Activated CD8-positive, alpha-beta memory T cell treated with anti-CD3 and anti-CD28 coated beads for 1 hour (primary cell): ENCODE data around the gene INSIG1.

Source experiments
- DNase-seq, 2 donors: peaks; one replicate each; pipeline ENCODE4 v3.0.0-alpha.2; 2020; ENCODE audit warnings: low read depth in 1 of 2; ENCODE audit errors: extremely low read depth in 1 of 2

INSIG1 gene

GRCh38 chr7:155324012-155324917 is 26.6 kb downstream of the INSIG1 start:
- no peak for DNase-seq

DNA sequence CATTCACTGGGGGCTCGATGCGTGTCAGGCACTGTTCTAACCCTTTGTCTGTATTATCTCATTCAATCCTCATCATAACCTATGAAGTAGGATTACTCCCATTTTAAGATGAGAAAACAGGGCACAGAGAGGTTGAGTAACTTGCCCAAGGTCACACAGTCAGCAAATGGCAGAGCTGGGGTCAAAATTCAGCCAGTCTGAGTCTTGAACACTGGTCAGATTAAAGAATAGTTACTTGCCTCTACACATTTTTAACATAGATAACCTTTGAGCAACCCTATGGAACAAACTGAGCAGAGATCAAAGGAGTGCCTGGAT is 27.2 kb downstream of the INSIG1 start:
- no peak for DNase-seq

GRCh38 chr7:155326385-155326784 is 28.7 kb downstream of the INSIG1 start:
- no peak for DNase-seq

- no peak for DNase-seq
Measured at GRCh38 chr7:155327590-155328320, 30.1 kb downstream of the INSIG1 start.

DNA sequence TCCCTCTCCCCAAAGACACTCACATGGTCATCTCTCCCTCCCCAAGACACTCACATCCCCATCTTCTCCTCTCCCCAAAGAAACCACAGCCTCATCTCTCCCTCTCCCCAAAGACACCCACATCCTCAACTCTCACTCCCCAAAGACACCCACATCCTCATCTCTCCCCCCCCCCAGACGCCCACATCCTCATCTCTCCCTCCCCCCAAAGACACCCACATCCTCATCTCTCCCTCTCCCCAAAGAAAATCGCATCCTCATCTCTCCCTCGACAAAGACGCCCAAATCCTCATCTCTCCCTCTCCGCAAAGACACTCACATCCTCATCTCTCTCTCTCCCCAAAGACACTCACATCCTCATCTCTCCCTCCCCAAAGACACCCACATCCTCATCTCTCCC is 31.5 kb downstream of the INSIG1 start:
- no peak for DNase-seq

DNA sequence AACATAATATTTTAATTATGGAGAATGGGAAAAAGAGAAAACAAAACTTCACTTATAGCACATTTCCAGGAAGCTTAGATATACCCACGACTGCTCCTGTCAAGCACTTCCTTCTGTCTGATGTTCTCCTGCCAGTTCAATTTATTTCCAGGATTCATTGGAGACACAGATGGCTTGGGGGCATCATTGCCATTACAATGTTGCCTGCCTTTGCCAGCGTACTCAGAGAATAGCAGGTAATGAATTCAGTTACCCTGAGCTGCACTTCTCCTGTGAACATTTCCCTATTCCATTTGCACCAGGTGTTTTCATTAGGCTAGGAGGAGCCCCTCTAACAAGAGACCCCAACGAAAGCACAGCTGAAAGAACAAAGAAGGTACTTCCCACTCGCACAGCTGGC is 33.7 kb downstream of the INSIG1 start:
- DNase-seq = no peak

GRCh38 chr7:155333346-155334234 is 35.9 kb downstream of the INSIG1 start:
- no peak for DNase-seq

DNA sequence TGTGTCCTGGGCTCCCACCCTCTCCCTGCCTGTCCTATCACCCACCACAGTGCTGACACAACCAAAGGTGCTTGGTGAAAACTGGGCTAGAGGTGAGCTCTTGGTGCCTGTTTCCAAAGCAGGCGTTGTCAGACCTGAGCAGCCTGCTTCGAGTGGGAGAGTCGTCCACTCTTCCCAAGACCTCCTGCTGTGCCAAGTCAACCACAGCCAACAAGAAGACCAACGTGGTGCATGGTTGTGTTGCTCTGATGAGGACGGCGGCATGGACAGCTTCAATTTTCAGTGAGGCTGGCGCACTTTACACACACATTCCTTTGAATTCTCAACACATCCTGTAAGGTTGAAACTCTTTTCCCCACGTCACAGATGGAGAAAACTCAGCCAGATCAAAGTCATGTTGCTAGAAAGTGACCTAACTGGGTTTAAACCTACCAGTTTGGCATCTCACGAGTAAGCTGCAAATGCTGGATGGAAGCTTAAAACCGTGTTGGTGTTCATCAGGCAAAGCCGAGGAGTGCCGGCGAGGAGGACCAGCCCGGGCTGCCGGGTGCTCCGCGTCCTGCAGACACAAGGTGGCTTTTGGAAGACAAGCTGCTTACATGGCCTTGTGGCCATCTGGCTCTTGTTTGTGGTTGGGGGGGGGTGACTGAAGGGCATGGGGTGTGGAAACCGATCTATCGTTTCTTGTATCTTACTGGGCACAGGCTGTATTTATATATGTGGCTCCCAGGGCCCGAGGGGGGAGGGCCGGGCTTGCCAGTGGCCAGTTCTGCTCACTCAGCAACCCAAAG is 39.3 kb downstream of the INSIG1 start:
- DNase-seq = no peak

- no peak for DNase-seq
Measured at GRCh38 chr7:155337946-155338631, 40.4 kb downstream of the INSIG1 start.

DNA sequence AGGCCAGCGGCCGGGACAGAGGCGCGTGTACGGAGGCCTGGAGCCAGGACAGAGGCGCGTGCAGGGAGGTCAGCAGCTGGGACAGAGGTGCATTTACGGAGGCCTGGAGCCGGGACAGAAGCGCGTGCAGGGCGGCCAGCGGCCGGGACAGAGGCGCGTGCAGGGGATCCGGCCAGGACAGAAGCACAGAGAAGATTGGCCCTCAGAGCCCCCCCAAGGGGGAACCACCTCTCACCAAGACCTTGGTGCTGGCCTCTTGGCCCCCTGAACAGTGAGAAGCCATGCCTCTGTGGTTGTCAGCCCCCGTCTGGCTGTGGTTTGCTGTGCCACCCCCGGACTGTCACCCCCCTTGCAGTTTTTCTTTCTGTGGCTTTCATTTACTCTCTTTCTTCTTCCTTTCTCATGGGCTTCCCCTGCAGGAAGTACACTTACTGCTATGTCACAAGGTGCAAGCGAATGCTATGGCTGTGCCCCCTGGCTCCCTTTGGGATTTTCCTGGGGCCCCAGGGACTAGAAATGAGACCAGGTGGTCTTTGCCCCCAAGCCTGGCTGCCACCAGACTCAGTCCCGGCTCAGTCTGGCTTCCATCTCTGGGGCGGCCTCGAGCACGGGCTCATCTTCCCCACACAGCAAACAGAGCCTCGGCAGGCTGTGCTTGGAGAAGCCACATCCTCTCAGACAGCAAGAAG is 41.1 kb downstream of the INSIG1 start:
- no peak for DNase-seq

GRCh38 chr7:155339474-155339873 is 41.8 kb downstream of the INSIG1 start:
- DNase-seq = no peak

GRCh38 chr7:155340071-155340531 is 42.4 kb downstream of the INSIG1 start:
- DNase-seq = no peak

DNA sequence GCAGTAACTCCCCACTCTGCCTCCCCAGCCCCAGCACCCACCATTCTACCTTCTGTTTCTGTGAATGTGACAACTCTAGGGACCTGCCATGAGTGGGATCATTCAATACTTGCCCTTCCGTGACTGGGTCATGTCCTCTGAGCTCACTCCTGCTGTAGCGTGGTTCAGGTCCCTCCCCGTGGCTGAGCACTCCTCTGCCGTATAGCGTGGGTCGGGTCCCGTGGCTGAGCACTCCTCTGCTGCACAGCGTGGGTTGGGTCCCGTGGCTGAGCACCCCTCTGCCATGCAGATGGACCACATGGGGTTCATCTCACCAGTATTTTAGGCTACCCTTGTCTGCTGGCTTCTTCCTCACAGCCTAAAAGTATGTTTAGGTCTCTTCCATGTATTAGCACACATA is 43.0 kb downstream of the INSIG1 start:
- DNase-seq = no peak

- DNase-seq = no peak
Measured at GRCh38 chr7:155341463-155341983, 43.8 kb downstream of the INSIG1 start.

GRCh38 chr7:155342313-155342712 is 44.6 kb downstream of the INSIG1 start:
- no peak for DNase-seq

- DNase-seq = no peak
Measured at GRCh38 chr7:155343150-155343549, 45.5 kb downstream of the INSIG1 start.

DNA sequence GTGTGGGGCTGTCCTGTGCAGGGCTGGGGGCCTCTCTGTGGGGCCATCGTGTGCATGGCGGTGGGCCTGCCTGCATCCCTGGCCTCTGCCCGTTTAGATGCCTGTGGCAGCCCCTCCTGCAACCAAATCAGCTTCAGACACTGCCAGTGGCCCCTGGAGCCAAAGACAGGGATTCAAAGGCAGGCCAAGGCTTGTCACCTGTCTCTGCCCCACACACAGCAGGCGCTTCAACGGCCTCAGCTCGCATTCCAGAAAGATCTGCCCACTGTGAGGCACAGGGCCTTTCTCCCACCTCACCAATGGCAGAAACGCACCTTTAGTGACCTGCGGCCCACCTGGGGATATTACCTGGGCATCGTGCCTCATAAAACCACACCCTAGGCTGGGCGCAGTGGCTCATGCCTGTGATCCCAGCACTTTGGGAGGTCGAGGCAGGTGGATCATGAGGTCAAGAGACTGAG is 46.0 kb downstream of the INSIG1 start:
- no peak for DNase-seq

DNA sequence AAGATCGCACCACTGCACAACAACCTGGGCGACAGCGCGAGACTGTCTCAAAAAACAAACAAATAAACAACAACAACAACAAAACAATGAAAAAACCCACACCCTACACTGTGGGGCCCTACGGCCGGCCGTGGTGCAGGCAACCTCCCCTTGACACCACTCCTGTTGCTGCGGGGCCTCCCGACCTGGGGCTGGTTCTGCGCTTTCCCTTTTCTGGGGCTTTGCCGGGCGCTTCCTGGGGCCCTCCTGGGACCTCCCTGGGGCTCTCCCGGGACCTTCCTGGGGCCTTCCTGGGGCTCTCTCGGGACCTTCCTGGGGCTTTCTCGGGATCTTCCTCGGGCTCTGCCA is 46.6 kb downstream of the INSIG1 start:
- DNase-seq = no peak
